Breast epithelium (tissue), 3 donors: ENCODE data around the gene CPA3.

Source experiments
- POLR2A ChIP-seq: fragments of 450-650 bp; IDR thresholded peaks from one replicate; pipeline ENCODE4 v1.6.1; 2016; ENCODE audit warnings: antibody characterized with exemption, mild to moderate bottlenecking, moderate library complexity
- POLR2AphosphoS5 ChIP-seq, 3 donors: sonication (generic); formaldehyde crosslinking; IDR thresholded peaks; one replicate each; pipeline ENCODE4 v1.6.1; 2017; ENCODE audit warnings: antibody characterized with exemption in 3 of 3
- TF ChIP-seq, protein P1 (sequence below), 3 donors: fragments of 450-650 bp; IDR thresholded peaks; one replicate each; pipeline ENCODE4 v1.5.1; 2016 to 2017; ENCODE audit warnings: antibody characterized with exemption in 3 of 3, mild to moderate bottlenecking in 3 of 3, moderate library complexity in 3 of 3

DNA sequence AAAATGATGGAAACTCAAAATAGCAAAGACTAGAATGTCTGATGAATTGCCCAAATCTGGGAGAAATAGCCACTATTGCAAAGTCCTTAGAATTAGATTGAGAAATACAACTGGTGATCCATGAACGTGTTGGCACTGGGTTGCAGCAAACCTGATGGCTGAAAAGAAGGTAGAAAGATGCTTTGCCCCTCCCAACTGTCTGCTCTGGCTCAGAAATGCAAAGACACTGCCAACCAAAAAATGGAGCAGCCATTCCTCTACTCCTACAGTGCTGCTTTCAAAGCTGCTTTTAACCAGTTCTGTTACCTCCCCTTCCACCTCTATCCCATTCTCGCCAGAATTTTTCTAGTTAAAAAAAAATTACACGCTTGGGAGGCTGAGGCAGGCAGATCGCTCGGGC, 60.7 kb downstream of the CPA3 start:
- TF ChIP-seq, protein P1, sequence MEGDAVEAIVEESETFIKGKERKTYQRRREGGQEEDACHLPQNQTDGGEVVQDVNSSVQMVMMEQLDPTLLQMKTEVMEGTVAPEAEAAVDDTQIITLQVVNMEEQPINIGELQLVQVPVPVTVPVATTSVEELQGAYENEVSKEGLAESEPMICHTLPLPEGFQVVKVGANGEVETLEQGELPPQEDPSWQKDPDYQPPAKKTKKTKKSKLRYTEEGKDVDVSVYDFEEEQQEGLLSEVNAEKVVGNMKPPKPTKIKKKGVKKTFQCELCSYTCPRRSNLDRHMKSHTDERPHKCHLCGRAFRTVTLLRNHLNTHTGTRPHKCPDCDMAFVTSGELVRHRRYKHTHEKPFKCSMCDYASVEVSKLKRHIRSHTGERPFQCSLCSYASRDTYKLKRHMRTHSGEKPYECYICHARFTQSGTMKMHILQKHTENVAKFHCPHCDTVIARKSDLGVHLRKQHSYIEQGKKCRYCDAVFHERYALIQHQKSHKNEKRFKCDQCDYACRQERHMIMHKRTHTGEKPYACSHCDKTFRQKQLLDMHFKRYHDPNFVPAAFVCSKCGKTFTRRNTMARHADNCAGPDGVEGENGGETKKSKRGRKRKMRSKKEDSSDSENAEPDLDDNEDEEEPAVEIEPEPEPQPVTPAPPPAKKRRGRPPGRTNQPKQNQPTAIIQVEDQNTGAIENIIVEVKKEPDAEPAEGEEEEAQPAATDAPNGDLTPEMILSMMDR (IDR thresholded peaks at IDR 0.05): no peak
- no peak for TF ChIP-seq POLR2A
- TF ChIP-seq POLR2AphosphoS5 (IDR thresholded peaks at IDR 0.05): no peak
